Activated CD4-positive, alpha-beta memory T cell treated with anti-CD3 and anti-CD28 coated beads for 36 hours (primary cell): ENCODE measurements around the gene GRK7. TPM values are rescaled to one million over a fixed set of nuclear protein-coding genes. Genes with fewer than 3 reads are reported as not detected.

Experiments
- CTCF ChIA-PET: fragments of 350-600 bp; sonication (Branson Sonifier 250); formaldehyde crosslinking; loops from one replicate; lab custom pipeline; 2021; ENCODE audit warnings: antibody characterized with exemption, inconsistent platforms; lab: Charles Lee
- POLR2A ChIA-PET: fragments of 350-600 bp; sonication (Branson Sonifier 250); formaldehyde crosslinking; loops from one replicate; lab custom pipeline; 2021; ENCODE audit warnings: antibody characterized with exemption; lab: Charles Lee
- DNase-seq: peaks from one replicate; pipeline ENCODE4 v3.0.0-alpha.2; 2020
- H3K27ac Mint-ChIP-seq: one replicate; pipeline ENCODE4 v1.8.0; 2021; ENCODE audit warnings: mixed read lengths
- H3K27me3 Mint-ChIP-seq: one replicate; pipeline ENCODE4 v1.8.0; 2021; ENCODE audit warnings: mixed read lengths
- H3K36me3 Mint-ChIP-seq: one replicate; pipeline ENCODE4 v1.8.0; 2021; ENCODE audit warnings: mixed read lengths
- H3K4me1 Mint-ChIP-seq: one replicate; pipeline ENCODE4 v1.8.0; 2021; ENCODE audit warnings: low read depth, mixed read lengths
- H3K4me3 Mint-ChIP-seq: one replicate; pipeline ENCODE4 v1.8.0; 2021; ENCODE audit warnings: mild to moderate bottlenecking, mixed read lengths
- H3K9me3 Mint-ChIP-seq: one replicate; pipeline ENCODE4 v1.8.0; 2021; ENCODE audit warnings: mixed read lengths
- intact Hi-C: fragments of 100-400 bp; cut with micrococcal nuclease; formaldehyde crosslinking; loops from one replicate; pipeline ENCODE4 v1.15.1; 2023
- total RNA-seq, 2 experiments: library from RNA; stranded (reverse); gene quantifications; one replicate each; pipeline ENCODE4 v1.2.3, GENCODE V29; 2021

The GRK7 gene, protein sequence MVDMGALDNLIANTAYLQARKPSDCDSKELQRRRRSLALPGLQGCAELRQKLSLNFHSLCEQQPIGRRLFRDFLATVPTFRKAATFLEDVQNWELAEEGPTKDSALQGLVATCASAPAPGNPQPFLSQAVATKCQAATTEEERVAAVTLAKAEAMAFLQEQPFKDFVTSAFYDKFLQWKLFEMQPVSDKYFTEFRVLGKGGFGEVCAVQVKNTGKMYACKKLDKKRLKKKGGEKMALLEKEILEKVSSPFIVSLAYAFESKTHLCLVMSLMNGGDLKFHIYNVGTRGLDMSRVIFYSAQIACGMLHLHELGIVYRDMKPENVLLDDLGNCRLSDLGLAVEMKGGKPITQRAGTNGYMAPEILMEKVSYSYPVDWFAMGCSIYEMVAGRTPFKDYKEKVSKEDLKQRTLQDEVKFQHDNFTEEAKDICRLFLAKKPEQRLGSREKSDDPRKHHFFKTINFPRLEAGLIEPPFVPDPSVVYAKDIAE (N-terminal part only)
- not detected for total RNA-seq

DNA sequence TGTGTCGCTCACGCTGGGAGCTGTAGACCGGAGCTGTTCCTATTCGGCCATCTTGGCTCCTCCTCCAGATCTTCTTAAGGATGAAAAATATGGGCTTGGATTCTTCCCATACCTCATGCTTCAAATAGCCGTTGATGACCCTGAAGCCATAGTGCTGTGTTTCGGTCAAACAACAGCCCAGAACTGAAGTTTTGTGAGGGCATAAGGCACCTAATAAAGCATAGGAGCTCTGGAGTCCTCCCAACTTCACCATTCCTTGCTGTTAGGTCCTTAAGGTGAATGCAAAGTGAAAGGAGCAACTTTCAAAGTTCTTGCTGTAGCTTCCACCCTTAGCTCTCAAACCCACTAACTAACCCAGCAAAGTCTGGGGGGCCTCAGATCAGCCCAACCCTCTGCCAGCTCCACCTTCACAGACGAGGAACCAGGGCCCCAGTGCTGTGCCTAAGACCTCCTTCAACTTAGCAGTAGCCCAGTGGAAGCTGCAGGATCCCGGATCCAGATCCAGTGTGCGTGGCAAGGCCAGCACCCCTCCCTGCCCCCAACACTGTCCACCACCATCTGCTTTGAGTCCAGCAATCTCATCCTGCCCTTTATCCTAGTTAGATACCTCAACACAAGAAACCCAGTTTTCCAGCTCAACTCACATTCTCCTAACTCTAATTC, at the start of gene GRK7:
Gene GRK7, plus strand, starts transcription at position 321 of the 663 bp plus-strand sequence. CDS start 14,877 bp downstream, outside the sequence.
- ChIA-PET POLR2A (interaction anchor here (0.5 kb wide), 1 partner anchor 94 kb away, joined by 5 read pairs; no protein-coding TSS in a partner anchor), CTCF (no interaction called here)
- Mint-ChIP-seq H3K9me3 (no peaks in the 10 kb centered on the region), H3K36me3 (no peaks in the 10 kb centered on the region), H3K27me3 (no peaks in the 10 kb centered on the region), H3K27ac (no peak within 1 kb of the TSS), H3K4me3 (no peak within 1 kb of the TSS), H3K4me1 (no peaks in the 10 kb centered on the region)
- intact Hi-C loops, result no loop called here
- DNase-seq, result no peak

DNA sequence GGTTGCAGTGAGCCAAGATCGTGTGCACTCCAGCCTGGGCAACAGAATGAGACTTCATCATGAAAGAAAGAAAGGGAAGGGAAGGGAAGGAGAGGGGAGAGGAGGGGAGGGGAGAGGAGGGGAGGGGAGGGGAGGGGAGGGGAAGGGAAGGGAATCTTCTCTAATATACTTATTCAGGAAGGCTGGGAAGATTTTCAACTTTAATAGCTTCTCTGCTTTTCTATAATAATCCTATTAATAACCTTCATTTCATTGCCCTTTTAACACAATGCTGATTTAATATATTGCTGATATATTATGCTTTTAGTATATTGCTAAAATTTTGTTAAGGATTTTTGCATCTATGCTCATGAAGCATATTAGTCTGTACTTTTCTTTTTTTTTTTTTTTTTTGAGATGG, 48.5 kb upstream of the GRK7 start:
- H3K27ac Mint-ChIP-seq, result no peak overlapping the region
- ChIA-PET CTCF (no interaction called here), POLR2A (no interaction called here)
- DNase-seq, result no peak
- H3K9me3 Mint-ChIP-seq, result no peaks in the 10 kb centered on the region
- no peaks in the 10 kb centered on the region for H3K36me3 Mint-ChIP-seq
- no peaks in the 10 kb centered on the region for H3K4me1 Mint-ChIP-seq
- no peak overlapping the region for H3K4me3 Mint-ChIP-seq
- intact Hi-C loops, result no loop called here
- no peaks in the 10 kb centered on the region for H3K27me3 Mint-ChIP-seq

DNA sequence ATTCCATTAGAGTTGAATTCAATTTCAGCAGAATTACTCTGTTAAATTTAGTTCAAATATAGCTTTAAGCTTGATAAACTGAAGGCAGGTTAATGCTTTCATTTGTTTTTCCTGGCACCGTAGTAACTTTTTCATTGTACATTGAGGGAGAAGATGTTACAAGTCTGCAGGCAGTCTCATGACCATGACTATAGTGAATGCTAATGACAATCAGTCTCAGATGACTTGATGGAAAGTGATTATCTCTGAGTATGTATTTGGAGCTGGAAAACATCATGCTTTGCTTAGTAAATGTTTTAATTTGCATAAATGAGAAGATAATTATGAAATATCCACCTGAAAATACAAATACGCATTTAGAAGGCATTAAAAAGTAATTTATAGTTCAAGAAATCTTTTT, 41.1 kb upstream of the GRK7 start:
- CTCF ChIA-PET, result no interaction called here
- Mint-ChIP-seq H3K4me1 (no peaks in the 10 kb centered on the region), H3K27me3 (no peaks in the 10 kb centered on the region), H3K9me3 (no peaks in the 10 kb centered on the region), H3K36me3 (no peaks in the 10 kb centered on the region), H3K27ac (no peak overlapping the region), H3K4me3 (no peak overlapping the region)
- DNase-seq, result no peak
- POLR2A ChIA-PET, result no interaction called here
- intact Hi-C loops, result no loop called here

DNA sequence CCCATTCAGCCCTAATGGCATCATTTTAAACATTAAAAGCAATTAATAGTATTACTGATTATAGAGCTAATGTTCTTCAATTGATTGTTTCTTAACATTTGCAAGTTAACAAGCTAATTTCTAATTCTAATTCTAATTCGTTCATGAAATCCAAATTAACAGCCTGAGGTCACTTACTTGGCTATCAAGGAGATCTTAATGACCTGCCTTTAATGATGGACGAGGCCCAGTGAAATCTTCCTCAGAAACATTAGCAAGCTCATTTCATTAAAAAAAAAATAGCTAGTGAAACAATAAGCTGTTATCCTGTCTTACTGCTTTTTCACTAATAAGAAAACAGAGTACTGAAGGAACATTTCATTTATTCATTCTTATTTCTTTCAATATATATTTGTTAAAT, 40.6 kb upstream of the GRK7 start:
- H3K9me3 Mint-ChIP-seq, result no peaks in the 10 kb centered on the region
- no peaks in the 10 kb centered on the region for H3K27me3 Mint-ChIP-seq
- H3K4me3 Mint-ChIP-seq, result no peak overlapping the region
- POLR2A ChIA-PET, result no interaction called here
- no peaks in the 10 kb centered on the region for H3K36me3 Mint-ChIP-seq
- DNase-seq, result no peak
- no peaks in the 10 kb centered on the region for H3K4me1 Mint-ChIP-seq
- intact Hi-C loops, result no loop called here
- H3K27ac Mint-ChIP-seq, result no peak overlapping the region
- CTCF ChIA-PET, result interaction anchor here (1.5 kb wide), 1 partner anchor 262 kb away, joined by 3 read pairs; no protein-coding TSS in a partner anchor

DNA sequence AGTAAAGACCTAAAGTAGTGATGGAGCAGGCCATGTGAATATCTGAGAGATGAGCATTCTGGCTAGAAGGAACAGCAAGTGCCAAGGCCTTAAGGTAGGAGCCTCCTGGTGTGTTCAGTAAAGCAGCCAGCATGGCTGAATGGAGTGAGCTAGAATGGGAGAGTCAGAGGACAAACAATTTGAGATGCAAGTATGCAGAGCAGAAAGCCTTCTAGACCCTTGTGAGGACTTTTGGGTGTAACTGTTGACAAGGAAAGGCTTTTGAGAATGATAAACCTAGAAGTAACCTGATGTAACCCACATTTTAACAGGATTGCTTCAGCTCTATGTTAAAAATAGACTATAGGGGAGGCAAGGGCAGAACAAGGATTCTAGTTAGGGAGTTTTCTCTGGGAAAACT, 40.0 kb upstream of the GRK7 start:
- ChIA-PET CTCF (interaction anchor here (1.5 kb wide), 1 partner anchor 263 kb away, joined by 3 read pairs; no protein-coding TSS in a partner anchor), POLR2A (no interaction called here)
- H3K27ac Mint-ChIP-seq, result no peak overlapping the region
- intact Hi-C loops, result no loop called here
- no peak for DNase-seq
- no peaks in the 10 kb centered on the region for H3K36me3 Mint-ChIP-seq
- H3K27me3 Mint-ChIP-seq, result no peaks in the 10 kb centered on the region
- H3K4me3 Mint-ChIP-seq, result no peak overlapping the region
- no peaks in the 10 kb centered on the region for H3K4me1 Mint-ChIP-seq
- H3K9me3 Mint-ChIP-seq, result no peaks in the 10 kb centered on the region

DNA sequence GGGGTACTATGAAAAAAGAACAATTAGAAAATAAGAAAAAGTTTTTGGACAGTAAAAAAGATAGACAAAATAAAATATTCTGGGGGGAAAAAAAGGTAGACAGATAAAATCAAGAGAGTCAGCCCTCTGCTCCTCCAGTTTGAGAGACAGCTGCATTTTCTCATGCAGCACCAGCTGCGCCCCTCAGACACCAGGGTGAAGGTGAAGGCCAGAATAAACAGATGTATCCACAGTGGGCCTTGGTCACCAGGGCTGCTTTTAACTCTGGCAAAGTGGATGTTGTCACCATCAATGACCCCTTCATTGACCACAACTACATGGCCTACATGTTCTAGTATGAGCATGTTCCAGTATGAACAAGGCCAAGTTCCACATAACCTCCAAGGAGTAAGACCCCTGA, 39.0 kb upstream of the GRK7 start:
- intact Hi-C loops, result no loop called here
- no peak for DNase-seq
- Mint-ChIP-seq H3K4me1 (no peaks in the 10 kb centered on the region), H3K27ac (no peak overlapping the region), H3K9me3 (no peaks in the 10 kb centered on the region), H3K36me3 (no peaks in the 10 kb centered on the region), H3K27me3 (no peaks in the 10 kb centered on the region), H3K4me3 (no peak overlapping the region)
- ChIA-PET POLR2A (no interaction called here), CTCF (interaction anchor here (0.6 kb wide), 1 partner anchor 146 kb away, joined by 3 read pairs; no protein-coding TSS in a partner anchor)

DNA sequence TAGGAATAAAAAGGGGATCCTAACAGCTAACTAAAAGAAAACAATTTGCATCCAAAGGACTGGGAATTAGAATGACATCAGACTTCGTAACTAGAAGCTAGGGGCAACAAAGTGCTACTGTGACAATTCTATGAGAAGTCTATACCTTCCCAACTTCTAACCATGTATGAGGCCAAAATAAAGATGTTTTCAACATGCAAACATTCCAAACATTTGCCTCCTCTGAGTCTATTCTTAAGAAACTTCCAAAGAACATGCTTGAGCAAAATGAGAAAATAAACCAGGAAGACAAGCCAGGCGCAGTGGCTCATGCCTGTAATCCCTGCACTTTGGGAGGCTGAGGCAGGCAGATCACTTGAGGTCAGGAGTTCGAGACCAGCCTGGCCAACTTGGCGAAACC, 38.2 kb upstream of the GRK7 start:
- no peak overlapping the region for H3K27ac Mint-ChIP-seq
- ChIA-PET POLR2A (no interaction called here), CTCF (no interaction called here)
- no peaks in the 10 kb centered on the region for H3K36me3 Mint-ChIP-seq
- H3K9me3 Mint-ChIP-seq, result no peaks in the 10 kb centered on the region
- no peak overlapping the region for H3K4me3 Mint-ChIP-seq
- no peaks in the 10 kb centered on the region for H3K27me3 Mint-ChIP-seq
- DNase-seq, result no peak
- intact Hi-C loops, result no loop called here
- no peaks in the 10 kb centered on the region for H3K4me1 Mint-ChIP-seq

DNA sequence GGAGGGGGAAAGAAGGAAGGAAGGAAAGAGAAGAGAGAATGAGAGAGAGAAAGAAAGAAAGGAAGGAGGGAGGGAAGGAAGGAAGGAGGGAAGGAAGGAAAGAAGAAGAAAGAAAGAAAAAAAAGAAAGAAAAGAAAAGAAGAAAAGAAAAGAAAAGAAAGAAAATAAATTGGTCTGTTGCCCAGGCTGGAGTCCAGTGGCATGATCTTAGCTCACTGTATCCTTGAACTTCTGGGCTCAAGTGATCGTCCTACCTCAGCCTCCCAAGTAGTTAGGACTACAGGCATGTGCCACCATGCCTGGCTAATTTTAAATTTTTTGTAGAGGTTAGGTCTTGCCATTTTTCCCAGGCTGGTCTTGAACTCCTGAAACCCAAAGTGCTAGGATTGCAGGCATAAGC, 36.7 kb upstream of the GRK7 start:
- intact Hi-C loops, result no loop called here
- Mint-ChIP-seq H3K9me3 (no peaks in the 10 kb centered on the region), H3K36me3 (no peaks in the 10 kb centered on the region), H3K4me3 (no peak overlapping the region), H3K27ac (no peak overlapping the region), H3K27me3 (no peaks in the 10 kb centered on the region), H3K4me1 (no peaks in the 10 kb centered on the region)
- POLR2A ChIA-PET, result no interaction called here
- DNase-seq, result no peak
- CTCF ChIA-PET, result no interaction called here

DNA sequence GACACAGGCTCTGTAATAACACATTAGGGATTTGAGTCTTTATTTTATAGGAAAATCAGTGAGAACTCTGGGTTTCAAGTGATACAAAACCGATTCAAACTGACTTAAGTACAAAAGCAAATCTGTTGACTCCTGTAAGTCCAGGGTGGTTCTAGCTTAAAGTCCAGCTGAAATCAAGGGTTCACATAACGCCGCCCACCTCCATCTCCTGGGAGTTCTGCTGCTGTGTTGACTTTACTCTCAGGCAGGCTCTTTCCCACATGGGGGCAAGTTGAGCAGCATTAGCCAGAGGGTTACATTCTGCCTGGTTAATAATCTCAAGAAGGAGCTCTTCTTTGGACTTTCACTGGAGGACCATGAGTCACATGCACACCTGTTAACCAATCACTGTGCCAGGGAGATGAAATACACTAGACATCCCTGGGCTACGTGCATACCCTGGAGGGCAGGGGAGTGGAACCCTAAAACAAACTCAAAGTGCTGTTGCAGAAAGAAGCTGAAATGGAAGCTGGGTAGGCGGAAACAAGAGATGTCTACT, 34.8 kb upstream of the GRK7 start:
- no peak for DNase-seq
- intact Hi-C loops, result no loop called here
- CTCF ChIA-PET, result interaction anchor here (1.0 to 2.0 kb wide), 2 partner anchors 9 to 185 kb away, joined by 3 to 5 read pairs; no protein-coding TSS in a partner anchor
- Mint-ChIP-seq H3K27me3 (no peaks in the 10 kb centered on the region), H3K36me3 (no peaks in the 10 kb centered on the region), H3K4me3 (no peak overlapping the region), H3K9me3 (no peaks in the 10 kb centered on the region), H3K27ac (no peak overlapping the region), H3K4me1 (no peaks in the 10 kb centered on the region)
- POLR2A ChIA-PET, result no interaction called here

DNA sequence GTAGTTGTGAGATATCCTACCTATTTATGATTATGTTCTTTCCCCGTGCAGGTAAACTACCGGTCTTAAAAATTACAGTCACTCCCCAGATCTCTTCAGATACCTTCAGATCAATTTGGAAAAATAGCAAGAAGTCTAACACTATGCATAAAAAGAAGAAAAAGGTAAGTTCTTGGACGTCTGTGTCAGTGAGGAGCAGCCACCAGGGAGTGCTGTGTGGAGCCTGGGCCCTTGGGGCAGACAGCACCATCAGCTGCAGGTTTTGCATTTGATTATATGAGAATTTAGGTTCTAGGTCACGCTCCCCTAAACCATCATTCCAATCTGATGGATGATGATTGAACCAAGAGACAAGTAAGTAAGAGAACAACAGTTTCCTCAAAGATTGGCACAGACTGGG, 34.0 kb upstream of the GRK7 start:
- Mint-ChIP-seq H3K27ac (no peak overlapping the region), H3K4me3 (no peak overlapping the region), H3K4me1 (no peaks in the 10 kb centered on the region), H3K36me3 (no peaks in the 10 kb centered on the region), H3K27me3 (no peaks in the 10 kb centered on the region), H3K9me3 (no peaks in the 10 kb centered on the region)
- intact Hi-C loops, result no loop called here
- ChIA-PET CTCF (no interaction called here), POLR2A (no interaction called here)
- DNase-seq, result no peak

DNA sequence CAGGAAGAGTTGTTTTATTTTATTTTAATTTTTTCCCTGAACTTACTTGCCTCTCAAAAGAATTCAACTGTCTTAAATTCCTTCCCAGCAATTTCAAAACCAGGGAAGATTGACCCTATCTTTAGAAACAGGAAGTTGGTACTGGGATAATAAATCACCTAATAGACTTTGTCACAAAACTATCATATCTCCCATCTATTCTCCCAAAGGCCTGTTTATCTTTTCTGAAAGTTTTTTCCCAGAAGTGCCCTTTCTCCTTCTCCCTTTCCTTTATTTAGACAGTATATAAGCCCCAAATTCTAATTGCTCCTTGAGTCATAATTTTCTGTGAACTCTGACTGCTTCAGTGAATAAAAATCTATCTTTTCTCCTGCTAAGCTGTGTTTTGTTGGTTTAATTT, 28.0 kb upstream of the GRK7 start:
- Mint-ChIP-seq H3K27ac (no peak overlapping the region), H3K9me3 (no peaks in the 10 kb centered on the region), H3K4me3 (no peak overlapping the region), H3K27me3 (no peaks in the 10 kb centered on the region), H3K36me3 (peaks cover 4% of the 10 kb centered on the region), H3K4me1 (peaks cover 8% of the 10 kb centered on the region)
- CTCF ChIA-PET, result interaction anchor here (1.5 kb wide), 1 partner anchor 140 kb away, joined by 5 read pairs; no protein-coding TSS in a partner anchor
- no peak for DNase-seq
- POLR2A ChIA-PET, result no interaction called here
- intact Hi-C loops, result loop anchor here (5.0 kb wide), 6 partner anchors 157 to 537 kb away; partner anchors contain the start of gene TFDP2
